Coronary artery (tissue), 2 donors: ENCODE data around the gene C1QTNF8.

Source experiments
- DNase-seq: peaks from one replicate; pipeline ENCODE4 v3.0.0-alpha.2; 2017; ENCODE audit warnings: low spot score
- H3K27ac ChIP-seq, 2 donors: fragments of 200-600 bp; sonication (generic); one replicate each; pipeline ENCODE4 v1.5.1; 2016 to 2019
- H3K4me3 ChIP-seq: fragments of 200-600 bp; sonication (generic); 2 replicates; pipeline ENCODE4 v1.5.1; 2016; ENCODE audit warnings: mild to moderate bottlenecking, moderate library complexity
- CTCF ChIP-seq: fragments of 200-600 bp; sonication (generic); IDR thresholded peaks from one replicate; pipeline ENCODE4 v1.5.1; 2019; ENCODE audit warnings: antibody characterized with exemption

C1QTNF8 gene

GRCh38 chr16:1053121-1053521, 42.9 kb downstream of the C1QTNF8 start:
- no peak for DNase-seq
- Histone ChIP-seq H3K4me3 (no peak overlapping the region), H3K27ac (no peak overlapping the region)
- no peak for TF ChIP-seq CTCF

DNA sequence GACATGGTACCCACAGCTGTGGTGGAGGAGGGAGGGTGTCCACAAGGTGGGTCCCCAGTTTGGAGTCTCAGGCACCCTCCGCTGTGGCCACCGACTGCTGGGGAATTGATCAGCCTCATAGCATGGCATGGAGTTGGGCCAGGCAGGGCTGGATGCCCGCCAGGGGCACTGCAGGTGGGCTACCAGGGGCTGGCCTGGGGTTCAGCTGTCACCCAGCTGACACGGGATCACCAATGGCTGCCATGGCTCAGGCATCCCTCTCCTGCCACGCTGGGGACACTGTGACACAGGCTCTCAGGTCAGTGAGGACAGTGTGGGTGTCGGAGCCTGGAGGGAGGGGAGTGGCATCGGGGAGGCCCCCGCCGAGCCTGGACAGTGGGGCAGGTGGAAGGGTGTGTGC, 43.3 kb downstream of the C1QTNF8 start:
- Histone ChIP-seq H3K27ac (no peak overlapping the region), H3K4me3 (no peak overlapping the region)
- DNase-seq: no peak
- no peak for TF ChIP-seq CTCF

DNA sequence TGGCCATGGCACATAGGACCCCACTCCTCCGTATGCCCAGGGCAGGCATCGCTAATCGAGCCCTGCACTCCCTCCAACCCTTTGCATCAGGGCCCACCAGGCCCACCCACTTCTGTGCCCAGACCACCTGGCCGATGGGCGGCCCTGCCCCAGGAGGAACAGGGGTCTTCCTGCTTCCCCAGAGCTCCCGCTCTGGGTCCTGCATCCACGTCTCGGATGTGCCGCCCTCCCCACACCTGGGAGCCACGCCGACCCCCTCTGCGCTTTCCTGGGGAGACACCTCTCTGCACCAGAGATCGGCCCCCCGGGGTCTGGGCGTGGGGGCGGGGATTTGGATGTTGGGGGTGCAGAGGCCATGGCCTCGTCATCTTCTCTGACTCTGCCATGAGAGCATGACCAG, 44.6 kb downstream of the C1QTNF8 start:
- Histone ChIP-seq H3K27ac (no peak overlapping the region), H3K4me3 (no peak overlapping the region)
- TF ChIP-seq CTCF: no peak
- no peak for DNase-seq

GRCh38 chr16:1050921-1051320, 45.1 kb downstream of the C1QTNF8 start:
- Histone ChIP-seq H3K27ac (no peak overlapping the region), H3K4me3 (no peak overlapping the region)
- no peak for DNase-seq
- TF ChIP-seq CTCF: no peak

DNA sequence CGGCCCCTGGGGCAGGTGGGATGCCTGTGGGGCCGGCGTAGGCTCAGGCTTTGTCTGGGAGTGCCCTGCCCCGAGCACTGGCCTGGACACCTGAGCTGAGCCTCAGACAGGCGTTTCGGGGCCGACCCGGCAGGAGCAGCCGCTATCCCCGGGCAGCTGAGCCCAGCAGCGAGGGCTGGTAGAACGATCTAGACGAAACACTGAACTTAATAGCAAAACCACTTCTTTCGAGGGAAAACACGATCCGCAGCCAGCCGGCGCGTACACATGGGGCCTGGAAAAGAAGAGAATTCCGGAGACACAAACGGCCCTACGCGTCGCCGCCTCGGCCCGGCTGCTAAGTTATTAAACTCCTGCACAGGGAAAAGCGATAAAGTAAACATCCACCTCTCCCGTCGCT, 45.5 kb downstream of the C1QTNF8 start:
- no peak for DNase-seq
- no peak overlapping the region for H3K27ac ChIP-seq
- TF ChIP-seq CTCF: no peak
- no peak overlapping the region for H3K4me3 ChIP-seq

- no peak overlapping the region for H3K4me3 ChIP-seq
- DNase-seq: no peak
- H3K27ac ChIP-seq: no peak overlapping the region
- no peak for TF ChIP-seq CTCF
Measured at GRCh38 chr16:1049976-1050247, 46.1 kb downstream of the C1QTNF8 start.

DNA sequence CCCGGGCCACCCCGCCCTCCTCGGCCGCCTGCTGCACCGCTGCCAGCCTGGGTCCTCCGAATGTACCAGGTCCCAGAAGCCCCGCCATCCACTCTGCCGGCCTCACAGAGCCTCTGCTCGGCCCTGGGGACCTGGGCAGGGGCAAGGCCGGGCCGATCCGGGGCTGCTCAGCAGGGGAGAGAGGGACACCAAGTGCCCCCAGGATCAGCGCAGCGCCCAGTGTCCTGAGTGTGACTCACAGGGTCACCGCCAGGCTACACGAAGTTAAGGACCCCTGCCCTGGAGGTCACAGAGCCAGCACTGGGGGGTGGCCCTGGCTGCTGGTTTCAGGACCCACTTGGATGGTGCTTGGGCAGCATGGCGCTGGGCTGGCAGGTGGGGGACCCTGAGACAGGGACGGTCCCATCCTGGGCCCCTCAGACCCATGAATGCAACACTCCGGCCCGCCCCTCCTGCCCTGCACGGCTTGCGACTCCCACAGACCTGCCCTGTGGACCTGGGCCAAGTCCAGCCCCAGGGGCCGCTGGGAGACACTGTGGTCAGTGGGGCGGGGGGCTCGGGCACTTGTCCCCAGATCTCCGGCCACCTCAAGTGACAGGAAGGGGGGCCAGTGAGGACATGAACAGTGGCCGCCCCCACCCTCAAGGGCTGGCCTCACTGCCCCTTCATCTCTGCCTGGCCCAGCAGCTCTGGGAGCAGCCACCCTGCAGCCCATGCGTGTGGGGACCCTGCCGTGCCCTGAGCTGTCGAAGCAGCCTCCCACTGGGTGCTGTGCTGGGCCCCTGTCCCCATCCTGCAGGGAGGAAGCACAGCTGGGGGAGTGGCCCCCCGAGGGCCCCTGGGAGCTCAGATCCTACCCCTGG, 46.7 kb downstream of the C1QTNF8 start:
- no peak for TF ChIP-seq CTCF
- DNase-seq: no peak
- Histone ChIP-seq H3K4me3 (no peak overlapping the region), H3K27ac (no peak overlapping the region)
